Stimulated activated CD4-positive, alpha-beta T cell treated with anti-CD3 and anti-CD28 coated beads, Interleukin-2, amount 100 ng/mL, for 24 hours (primary cell): ENCODE data around the gene DDX53.

Source experiments
- DNase-seq, 2 donors: peaks; one replicate each; pipeline ENCODE4 v3.0.0-alpha.2; 2020

Gene DDX53

DNA sequence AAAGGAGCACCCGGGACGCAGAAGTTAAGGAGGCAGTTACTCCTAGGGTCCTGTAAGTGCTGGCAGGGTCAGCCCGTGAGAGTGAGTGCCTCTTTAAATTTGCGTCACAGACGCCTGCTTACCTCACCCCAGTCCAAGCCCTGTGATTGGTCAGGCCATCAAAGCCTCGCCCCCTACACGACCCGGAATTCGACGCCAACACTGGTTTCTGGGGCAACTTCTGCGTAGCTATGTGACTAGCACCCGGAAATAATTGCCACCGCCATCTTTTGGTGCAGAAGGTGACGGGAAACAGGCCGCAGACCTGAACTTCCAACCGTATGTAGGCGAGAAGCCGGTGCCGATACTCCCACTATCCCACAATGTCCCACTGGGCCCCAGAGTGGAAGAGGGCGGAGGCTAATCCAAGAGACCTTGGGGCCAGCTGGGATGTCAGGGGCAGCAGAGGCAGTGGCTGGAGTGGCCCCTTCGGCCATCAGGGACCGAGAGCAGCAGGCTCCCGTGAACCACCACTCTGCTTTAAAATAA lies at the start of gene DDX53:
Gene DDX53, plus strand, starts transcription at position 265 of the 528 bp plus-strand sequence. Its CDS starts 98 bp downstream, at position 363.
- no peak for DNase-seq

DNA sequence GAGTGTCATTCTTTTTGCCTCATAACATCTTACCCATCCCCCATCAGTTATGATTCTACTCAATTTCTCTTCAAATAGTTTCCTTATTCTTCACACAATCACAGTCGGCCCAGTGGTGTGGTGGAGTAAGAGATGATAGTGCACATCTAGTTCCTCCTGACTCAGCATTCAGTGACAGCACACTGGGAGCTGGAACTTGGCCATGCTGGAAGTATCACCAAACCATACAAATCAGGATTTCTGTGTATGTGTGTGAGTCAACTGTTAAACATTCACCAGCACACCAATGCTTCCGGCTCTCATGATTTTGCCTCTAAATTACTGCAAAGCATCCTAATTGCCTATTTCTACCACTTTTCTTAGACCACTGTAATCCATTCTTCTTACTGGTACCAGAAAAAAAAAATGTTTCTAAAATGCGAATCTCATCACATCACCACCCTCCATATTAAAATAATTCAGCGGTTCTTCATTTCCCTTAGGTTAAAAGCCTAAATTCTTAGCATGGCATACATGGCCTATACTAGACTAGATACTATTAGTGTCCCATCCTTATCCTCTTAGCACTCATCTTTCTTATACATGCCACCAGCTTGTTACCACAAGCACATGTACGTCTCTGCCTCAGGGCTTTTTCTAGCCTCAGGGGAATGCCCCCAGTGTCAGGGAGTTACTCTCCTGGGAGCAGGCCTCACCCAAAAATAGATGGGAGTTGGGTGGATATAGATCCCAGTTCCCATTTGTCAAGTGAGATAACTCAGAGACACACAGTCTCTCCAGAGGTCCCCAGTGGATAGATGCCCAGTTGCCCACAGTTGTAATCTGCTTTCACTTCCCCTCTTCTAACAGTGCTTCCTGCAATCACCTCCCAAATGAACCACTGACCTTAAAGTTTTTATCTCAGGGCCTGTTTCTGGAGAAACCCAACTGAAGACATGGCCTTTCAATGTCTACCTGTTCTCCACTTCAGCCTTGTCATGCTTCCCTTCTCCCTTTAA lies 49.2 kb upstream of the DDX53 start:
- no peak for DNase-seq

DNA sequence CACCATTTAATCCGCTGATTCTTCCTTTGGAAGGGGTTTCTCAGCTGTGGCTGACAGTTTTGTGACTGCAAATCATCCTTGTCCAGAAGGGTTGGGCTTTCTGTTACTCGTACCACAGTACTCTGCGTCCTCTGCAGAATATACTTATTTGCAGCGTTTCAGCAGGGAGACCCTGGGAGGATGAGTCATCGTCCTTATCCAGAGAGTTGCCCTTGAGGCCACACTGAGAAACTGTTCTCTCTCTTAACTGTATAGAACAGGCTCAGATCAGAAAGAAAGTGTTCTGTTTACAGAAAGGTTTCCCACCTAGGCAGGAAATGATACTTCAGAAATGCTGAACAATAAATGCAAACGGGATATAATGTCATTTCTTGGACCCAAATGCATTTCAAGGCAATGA lies 47.8 kb upstream of the DDX53 start:
- no peak for DNase-seq

DNA sequence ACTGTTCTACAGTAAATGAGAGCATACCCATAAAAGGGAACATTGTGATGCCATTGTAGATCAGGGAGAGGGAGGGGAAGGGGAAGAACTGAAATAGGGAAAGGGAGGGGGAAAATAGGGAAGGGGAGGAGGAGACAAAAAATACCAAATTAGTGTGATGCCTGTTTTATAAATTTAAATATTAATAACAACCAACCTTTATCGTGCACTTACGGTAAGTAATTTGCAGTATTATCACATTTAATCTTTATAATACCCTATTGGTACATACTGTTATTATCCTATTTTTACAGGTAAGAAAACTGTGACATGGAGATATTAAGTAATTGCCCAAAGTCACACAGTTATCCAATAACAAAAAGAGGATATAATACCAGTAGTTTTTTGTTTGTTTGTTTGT lies 41.5 kb upstream of the DDX53 start:
- no peak for DNase-seq

DNA sequence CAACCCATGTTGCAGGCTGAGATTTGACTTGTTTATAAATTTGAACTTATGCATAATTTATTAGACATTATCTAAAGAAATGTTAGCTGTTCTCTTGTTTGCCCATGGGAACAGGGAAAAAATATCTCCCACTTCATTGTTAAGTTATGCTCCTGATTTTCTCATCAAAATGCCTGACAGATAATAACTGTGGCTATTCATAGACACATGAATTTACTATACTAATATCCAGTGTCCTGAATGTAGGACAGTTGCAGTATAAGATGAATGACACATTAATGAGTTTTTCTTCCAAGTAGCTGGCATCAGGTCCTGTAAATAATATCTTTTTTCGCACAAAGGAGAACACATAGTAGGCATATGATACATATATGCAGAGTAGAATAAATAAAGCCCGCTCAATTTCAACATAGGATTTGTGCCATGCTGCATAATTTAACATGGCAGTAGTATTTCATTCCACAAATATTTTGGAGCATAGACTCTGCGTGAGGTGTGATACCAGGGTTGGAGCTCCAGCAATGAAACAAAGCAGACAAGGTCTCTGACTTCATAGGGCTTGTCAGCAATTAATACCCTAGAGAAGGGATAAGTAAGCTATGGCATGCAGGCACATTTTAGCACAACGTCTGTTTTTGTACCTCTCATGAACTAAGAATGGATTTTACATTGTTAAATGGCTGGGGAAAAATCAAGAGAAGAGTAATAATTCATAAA lies 40.4 kb upstream of the DDX53 start:
- DNase-seq = no peak

DNA sequence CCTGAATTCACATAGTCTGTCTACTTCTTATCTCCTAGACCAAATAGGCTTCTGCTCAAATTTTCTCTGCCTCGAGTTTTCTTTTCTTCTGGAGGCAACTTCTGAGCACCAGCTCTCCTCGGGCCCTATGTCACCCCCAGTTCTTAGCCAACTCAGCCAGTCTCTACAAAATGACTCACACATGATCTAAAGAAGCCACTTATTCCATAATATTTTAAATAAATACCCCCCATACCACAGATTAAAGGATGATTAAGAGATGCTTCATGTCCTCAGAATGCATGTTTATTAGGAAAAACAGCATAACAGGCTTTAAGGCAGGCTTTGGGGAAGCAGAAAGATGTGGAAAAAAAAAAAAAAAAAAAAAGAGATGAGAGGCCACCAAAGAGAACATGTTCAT lies 36.6 kb upstream of the DDX53 start:
- DNase-seq = no peak

DNA sequence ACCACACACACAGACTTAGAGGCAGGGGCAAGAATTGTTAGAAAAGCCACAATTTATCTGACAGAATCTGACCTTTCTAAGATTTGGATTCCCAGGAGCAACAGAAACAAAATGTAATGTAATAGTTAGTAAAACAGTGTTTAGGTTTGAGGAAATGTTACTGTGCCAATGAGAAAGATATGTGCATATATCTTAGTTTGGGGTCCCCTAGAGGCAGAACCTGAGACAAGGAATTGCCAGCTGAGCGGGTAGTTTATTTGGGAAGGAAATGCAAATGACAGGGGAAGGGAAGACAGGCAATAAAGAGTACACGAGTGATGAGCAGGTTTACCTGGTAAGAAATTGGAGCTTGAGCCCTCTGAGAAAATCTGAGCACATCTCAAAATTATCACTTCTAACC lies 31.3 kb upstream of the DDX53 start:
- DNase-seq = no peak

DNA sequence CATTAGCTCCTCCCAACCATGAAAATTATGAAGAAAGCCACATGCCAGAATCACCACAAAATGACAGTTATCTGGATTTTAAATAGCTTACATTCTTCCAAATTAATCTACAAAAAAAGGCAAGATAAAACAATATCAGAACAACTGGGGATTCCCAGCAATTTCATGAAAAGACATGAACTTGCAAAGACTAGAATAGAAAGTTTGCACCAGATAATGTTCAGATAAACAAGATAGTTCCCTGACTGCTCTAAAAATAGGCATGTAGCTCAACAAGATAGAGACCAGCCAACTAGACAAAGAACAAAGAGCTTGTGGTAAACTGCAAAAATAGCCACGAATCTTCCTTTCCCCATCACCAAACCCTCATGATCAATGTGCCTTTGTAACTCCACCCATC lies 30.3 kb upstream of the DDX53 start:
- no peak for DNase-seq

DNA sequence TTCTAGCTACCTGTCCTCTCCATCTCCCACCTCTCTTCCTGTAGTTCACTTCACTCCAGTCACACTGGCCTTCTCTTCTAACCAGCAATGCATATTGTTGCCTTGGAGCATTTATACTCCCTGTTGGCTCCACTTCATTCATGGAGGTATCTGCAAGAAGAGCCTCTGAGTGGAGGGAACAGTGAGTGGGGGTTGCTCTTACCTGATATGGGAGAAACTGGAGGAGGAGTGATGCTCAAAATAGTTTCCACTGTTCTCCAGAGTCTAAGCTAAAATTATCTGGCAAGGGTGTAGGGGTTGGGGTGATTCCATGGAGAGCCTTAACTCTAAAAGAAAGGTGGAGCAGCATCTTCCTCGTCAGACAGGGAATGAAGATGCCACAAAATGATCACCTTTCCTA lies 28.9 kb upstream of the DDX53 start:
- DNase-seq = no peak

DNA sequence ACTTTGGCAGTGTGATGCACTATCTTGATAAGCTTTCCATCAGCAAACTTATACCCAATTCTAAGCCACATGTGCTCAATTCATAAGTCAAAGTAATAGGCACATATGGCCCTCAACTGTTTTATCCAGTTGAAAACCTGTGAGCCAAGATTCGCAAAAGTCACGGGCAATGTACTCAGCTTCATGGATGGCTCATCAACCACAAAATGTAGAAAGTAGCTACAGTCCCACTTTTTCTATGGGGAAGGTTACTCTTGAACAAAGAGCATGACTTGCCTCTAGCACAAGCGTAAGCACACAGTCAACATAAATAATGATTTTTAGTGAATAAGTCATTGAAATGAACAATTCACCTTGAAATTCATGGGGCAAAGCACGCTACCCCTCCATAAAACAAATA lies 25.1 kb upstream of the DDX53 start:
- DNase-seq = no peak

DNA sequence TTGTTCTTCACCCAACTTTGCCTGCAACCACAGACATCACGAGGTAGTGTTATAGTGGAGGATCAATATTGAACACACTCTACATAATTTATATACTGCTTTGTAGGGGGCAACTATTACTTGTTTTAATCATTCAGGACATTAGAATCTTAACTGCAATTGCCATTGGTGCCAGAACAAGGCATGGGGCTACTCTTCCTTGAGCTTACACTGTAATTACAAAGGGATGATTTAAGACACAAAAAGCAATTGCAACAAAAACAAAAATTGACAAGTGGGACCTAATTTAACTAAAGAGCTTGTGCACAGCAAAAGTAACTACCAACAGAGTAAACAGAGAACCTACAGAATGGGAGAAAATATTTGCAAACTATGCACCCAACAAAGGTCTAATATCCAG lies 24.0 kb upstream of the DDX53 start:
- DNase-seq = no peak

DNA sequence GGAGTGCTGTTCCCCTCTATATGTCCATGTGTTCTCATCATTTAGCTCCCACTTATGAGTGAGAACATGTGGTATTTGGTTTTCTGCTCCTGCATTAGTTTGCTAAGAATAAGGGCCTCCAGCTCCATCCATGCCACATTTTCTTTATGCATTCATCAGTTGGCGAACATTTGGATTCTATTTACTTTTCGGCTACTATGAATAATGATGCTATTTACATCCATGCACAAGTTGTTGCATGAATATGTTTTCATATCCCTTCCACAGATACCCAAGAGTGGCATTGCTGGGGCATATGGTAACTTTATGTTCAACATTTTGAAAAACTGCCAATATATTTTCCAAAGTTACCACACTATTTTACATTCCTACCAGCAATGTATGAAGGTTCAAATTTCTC lies 13.8 kb upstream of the DDX53 start:
- DNase-seq = no peak

DNA sequence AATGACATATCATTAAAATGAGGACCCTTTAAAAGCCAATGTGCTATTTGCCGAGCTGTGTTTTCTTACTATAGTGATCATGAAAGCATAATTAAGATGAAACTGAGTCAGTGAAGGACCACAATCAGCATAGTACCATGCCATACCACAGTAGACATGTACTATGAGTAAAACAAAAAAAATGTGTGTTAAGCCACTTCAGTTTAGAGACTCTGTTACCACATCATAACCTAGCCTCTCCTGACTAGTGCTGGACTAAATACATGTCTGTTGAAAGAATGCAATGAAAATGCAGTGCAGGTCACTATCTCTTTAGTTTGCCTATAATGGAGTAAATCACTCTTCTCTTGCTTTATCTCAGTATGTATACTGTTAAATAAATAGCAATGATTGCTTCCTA lies 12.3 kb upstream of the DDX53 start:
- DNase-seq = no peak

DNA sequence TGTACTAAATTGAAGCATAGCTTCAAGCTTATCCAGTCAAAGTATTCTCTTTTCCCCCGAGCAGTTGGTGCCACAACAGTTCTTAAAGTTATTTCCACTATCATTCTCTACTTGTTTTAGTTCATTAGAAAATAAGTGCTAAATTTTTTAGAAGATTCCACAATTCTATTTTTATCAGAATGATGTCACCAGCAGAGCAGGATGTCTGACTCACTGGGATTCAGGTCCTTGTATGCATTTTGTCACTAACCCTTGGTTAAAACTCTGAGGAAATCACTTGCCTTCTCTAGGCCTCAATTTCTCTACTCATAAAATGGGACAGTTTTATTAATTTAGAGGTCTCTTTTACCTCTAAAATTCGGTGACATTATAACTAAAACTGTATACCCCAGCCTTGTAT lies 3.4 kb downstream of the DDX53 start:
- no peak for DNase-seq

DNA sequence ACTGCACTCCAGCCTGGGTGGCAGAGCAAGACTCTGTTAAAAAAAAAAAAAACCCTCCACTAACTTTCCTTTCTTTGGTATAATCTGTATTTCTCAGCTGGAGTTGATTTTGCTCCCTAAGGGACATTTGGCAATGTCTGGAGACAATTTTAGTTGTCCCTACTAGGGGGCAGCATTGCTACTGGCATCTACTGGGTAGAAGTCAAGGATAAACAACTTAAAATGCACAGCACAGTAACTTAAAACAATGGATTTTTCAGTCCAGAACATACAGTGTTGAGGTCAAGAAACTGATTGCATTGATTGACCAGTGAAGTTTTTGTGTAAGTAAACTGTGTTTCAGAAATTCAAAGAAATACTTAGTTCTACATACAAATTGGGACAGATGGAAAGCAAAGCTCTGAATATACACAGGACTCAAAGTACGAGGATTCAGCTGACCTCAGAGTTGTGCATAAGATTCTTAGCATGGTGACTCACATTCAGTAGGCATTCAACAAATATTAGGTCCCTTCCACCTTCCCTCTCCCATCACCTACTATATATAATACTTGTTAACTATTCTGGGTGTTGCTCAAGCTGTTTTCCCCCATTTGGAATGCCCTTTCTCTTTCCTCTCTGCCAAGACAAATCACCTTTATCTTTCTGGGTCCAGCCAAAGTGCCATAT lies 8.8 kb downstream of the DDX53 start:
- DNase-seq = no peak

DNA sequence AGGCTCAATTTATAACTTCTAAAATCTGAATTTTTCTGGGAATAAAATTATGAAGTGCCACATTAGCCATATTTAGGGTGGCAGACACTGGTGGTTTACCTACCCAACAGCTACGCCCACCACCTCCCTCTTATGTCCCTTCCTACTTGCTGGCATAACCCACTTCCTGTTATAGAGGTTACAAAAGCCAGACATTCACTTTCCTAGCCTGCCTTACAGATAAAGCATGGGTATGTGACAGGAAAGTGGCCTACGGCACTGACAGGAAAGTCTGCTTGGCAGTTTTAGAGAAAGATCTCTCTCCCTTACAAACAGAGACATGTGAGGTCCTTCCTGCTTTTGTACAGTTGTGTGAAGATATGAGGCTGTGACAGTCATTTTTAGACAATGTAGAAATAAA lies 12.4 kb downstream of the DDX53 start:
- no peak for DNase-seq

DNA sequence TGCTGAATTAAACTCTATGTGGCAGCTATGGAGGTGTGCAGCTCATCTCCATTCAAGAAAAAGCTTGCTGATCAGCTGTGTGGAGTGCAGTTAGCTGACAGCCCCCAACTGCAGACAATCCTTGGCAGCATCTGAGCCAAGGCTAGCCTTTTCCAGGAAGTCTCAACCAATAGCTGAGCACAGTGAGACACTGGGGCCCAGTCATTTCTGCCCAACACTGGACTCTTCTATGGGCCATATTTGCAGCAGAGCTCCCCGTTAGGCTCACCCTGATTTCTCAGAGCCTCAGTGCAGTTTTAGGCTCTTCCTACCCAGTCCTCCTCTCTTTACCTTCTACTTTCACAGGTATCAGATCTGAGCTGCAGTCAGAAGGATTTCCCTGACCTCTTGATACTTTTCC lies 12.9 kb downstream of the DDX53 start:
- no peak for DNase-seq

DNA sequence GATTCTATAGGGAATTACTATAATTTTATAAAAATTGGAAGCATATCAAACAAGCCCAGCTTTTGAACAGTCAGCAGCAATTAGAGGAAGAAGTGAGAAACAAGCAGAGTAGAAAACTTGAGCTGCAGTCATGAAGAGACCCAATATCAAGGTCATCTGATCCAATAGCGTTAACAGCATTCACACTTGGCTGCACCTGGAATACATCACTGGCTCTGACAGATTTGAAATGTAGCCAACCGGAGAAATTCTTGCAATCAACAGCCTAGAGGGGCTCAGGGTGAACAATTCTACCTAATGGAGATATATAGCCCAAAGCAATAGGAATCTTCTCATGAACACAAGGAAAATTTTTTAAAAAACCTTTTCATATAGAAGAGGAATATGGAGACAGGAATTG lies 13.6 kb downstream of the DDX53 start:
- no peak for DNase-seq

DNA sequence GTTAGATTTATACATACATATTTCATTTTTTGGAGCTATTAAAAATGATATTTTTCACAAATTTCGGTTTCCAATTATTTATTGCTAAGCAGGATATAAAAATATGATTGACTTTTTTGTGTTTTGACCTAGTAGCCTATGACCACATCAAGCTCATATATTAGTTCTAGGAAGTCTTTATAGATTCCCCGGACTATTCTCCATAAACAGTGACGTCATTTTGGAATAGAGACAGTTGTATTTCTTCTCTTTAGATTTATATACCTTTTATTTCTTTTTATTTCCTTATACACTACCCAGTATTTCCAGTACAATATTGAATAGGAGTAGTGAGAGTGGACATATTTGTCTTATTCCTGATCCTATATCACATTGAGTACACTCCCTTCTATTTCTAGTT lies 31.8 kb downstream of the DDX53 start:
- DNase-seq = no peak

DNA sequence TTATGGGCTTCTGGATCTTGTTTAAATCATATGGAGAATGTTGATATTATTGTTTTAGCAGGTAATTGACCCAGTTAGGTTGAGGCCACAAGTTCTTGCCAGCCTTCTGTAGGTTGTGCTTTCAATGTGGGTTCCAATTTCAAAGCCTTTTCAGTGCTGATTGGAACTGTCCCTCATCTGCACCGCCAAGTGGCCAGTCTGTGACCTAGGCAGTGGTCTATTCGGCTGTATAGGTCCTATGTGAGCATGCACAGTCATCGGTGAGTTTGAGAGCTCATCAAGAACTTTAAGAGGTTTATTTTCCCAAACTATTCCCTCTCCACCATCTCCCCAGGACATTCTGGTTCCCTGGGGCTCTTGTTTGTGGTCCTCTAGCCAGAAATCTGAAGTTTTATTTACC lies 35.7 kb downstream of the DDX53 start:
- no peak for DNase-seq

DNA sequence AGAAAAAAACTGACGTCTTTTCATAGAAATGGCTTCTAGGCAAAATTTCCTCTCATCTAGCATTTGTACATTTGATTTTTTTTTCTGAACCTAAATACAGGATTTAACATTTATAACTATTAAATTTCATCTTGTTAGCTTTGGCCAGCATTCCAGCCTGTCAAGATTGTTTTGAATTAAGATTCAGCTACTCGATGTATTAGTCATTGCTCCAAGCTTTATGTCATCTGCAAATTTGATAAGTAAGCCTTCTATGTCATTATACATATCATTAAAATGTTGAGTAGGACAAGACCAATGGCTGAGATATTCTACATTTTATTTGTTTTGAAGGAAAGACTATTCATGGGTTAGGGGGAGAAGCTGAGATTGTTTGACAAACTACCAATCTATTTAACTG lies 46.7 kb downstream of the DDX53 start:
- DNase-seq = no peak

DNA sequence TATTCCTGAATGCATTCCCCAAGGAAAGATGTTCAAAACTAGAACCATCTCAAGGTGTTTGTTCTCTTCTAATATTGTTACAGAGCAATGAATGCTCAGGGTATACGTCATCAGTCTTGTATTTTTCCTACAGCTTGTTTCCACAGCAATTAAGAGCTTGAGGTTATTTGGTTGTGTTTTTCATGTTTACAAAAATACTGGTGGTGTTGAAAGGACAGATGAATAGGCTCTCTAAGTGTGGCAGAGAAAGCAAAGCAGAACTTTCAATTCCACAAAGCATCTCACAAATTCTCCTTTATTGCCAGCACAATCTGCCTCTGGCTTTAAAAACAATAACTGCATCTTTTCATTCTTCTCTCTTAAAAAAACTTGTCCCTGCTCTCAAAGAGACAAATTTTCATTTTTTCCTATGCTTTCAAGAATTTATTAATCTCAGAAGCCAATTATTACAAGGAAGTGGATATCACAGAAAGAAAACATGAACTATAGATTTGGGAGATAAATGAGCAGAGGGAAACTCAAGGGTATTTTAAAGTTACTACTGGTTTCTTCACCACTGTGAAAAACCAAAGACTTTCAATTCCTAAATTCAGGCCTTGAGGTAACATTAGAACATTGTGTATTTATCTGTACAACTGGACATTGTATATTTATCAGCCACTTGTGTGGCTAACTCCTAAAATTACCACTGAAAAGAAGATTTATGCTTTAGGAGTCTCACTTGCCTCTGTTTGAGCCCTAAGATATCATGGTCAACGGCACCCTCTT lies 49.2 kb downstream of the DDX53 start:
- DNase-seq = no peak

DNA sequence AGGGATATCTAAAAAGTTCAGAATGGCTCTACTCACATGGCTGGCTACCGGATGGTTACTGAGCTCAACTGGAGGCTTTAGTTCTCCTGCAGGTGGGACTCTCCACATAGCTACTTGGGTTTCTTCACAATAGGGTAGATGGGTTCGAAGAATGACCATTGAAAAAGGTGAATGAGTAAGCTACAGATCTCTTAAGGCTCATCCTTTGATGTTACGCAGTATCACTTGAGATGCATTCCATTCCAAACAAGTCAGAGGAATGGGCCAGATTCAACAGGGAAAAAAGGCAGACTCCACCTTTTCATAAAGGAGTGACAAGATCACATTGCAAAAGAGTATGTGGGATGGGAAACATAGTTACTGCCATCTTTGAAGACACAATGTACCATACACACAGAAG lies 52.6 kb downstream of the DDX53 start:
- DNase-seq = no peak
